Heart left ventricle (tissue), 13 donors: Measurements from ENCODE around the gene KIAA1586.

ENCODE experiments used
- CTCF ChIP-seq, 12 donors: fragments of 200-600 bp; sonication (generic) in 4 of 12; IDR thresholded peaks; one replicate each; pipeline versions ENCODE4 v1.5.0 to v1.8.0; 2018 to 2022; ENCODE audit warnings: antibody characterized with exemption in 12 of 12, mild to moderate bottlenecking in 5 of 12
- POLR2A ChIP-seq, 2 donors: fragments of 450-650 bp; IDR thresholded peaks; one replicate each; pipeline ENCODE4 v1.6.1; 2017; ENCODE audit warnings: antibody characterized with exemption in 2 of 2, mild to moderate bottlenecking in 2 of 2, moderate library complexity in 2 of 2
- donor health status: ischemic (EF 13 %, LVEDD 7.1; RV severe dilation, severe dysfunction).
- donor health status: DM: no; HTN: yes; CAD: no.
- donor health status: DM: no; HTN: no; CAD: no.
- donor health status: ischemic (EF 25% LVEDD 6.9; RV normal size, moderate dysfunction).
- donor health status: ischemic (EF 25% LVEDD 5.7; RV mildly dilated, moderate dysfunction).
- donor health status: ischemic (EF 35%, LVEDD 5.7; RV mildly dilated, moderate dysfunction).
- donor health status: nonischemic (EF 11% LVEDD 7.7; RV severe dilation, severe dysfunction).
- donor health status: DM: yes; HTN: yes; CAD: no.
- donor health status: PGD.
- donor health status: ischemic (EF 29% LVEDD 5.4; RV normal size, mild dysfunction).
- donor health status: nonischemic (EF 23%, LVEDD 6.1; RV moderate dilation, normal function).

- TF ChIP-seq CTCF (IDR thresholded peaks at IDR 0.05) (no peak), POLR2A (IDR thresholded peaks at IDR 0.05) (no peak)
Observed at GRCh38 chr6:57048577-57048976, 2.1 kb downstream of the KIAA1586 start.
